HG02938 (cell line): ENCODE measurements around the gene PLEKHG1.
A peak's percentile ranks its signal among the peaks of the same experiment; 100 is the strongest.

Experiments used
- ATAC-seq: cut with Tn5 transposase; IDR thresholded peaks from one replicate; pipeline ENCODE4 v1.9.1; 2021; ENCODE audit warnings: mild to moderate bottlenecking, moderate library complexity; ENCODE audit not compliant: unreplicated experiment

The PLEKHG1 gene

GRCh38 chr6:150637266-150637665 is 37.6 kb downstream of the PLEKHG1 start:
- ATAC-seq: no peak

GRCh38 chr6:150638267-150638666 is 38.6 kb downstream of the PLEKHG1 start:
- ATAC-seq: no peak

- ATAC-seq: no peak
These were observed 39.1 kb downstream of the PLEKHG1 start for GRCh38 chr6:150638765-150639164.

GRCh38 chr6:150639823-150640331 is 40.2 kb downstream of the PLEKHG1 start:
- ATAC-seq: no peak

GRCh38 chr6:150640556-150641209 is 41.0 kb downstream of the PLEKHG1 start:
- peak; percentile 48 for ATAC-seq

- ATAC-seq: no peak
These were observed 41.9 kb downstream of the PLEKHG1 start for GRCh38 chr6:150641398-150642139.

GRCh38 chr6:150646228-150646627 is 46.5 kb downstream of the PLEKHG1 start:
- no peak for ATAC-seq

GRCh38 chr6:150647051-150647450 is 47.4 kb downstream of the PLEKHG1 start:
- no peak for ATAC-seq
